Spleen (tissue), 11 donors: Measurements from ENCODE around the gene SDK2. TPM values are rescaled to one million over a fixed set of nuclear protein-coding genes. Genes with fewer than 3 reads are reported as not detected.
A peak's percentile ranks its signal among the peaks of the same experiment; 100 is the strongest.

Experiments used
- DNase-seq: peaks from one replicate; pipeline ENCODE4 v3.0.0-alpha.2; 2020
- H3K27ac ChIP-seq, 8 donors: fragments of 200-600 bp; sonication (generic) in 7 of 8; 1 replicate in 4 of 8; 2 replicates in 4 of 8; pipeline versions ENCODE4 v1.5.0 to v1.8.0; 2016 to 2021; ENCODE audit warnings: inconsistent platforms in 4 of 8, mild to moderate bottlenecking in 4 of 8, moderate library complexity in 1 of 8
- H3K27me3 ChIP-seq, 7 donors: fragments of 200-600 bp; sonication (generic) in 6 of 7; replicated peaks in 1 of 7; 1 replicate in 4 of 7; 2 replicates in 3 of 7; pipeline versions ENCODE4 v1.5.0 to v1.8.0; 2016 to 2021; ENCODE audit warnings: inconsistent platforms in 3 of 7, mild to moderate bottlenecking in 1 of 7
- H3K36me3 ChIP-seq, 6 donors: fragments of 200-600 bp; sonication (generic) in 5 of 6; 1 replicate in 4 of 6; 2 replicates in 2 of 6; pipeline versions ENCODE4 v1.5.0 to v1.8.0; 2016 to 2021; ENCODE audit warnings: inconsistent platforms in 2 of 6
- H3K4me1 ChIP-seq, 6 donors: fragments of 200-600 bp; sonication (generic) in 5 of 6; 1 replicate in 3 of 6; 2 replicates in 3 of 6; pipeline versions ENCODE4 v1.5.0 to v1.8.0; 2016 to 2021; ENCODE audit warnings: inconsistent platforms in 3 of 6
- H3K4me3 ChIP-seq, 8 donors: fragments of 200-600 bp; sonication (generic) in 7 of 8; 1 replicate in 4 of 8; 2 replicates in 4 of 8; pipeline versions ENCODE4 v1.5.0 to v1.8.0; 2016 to 2021; ENCODE audit warnings: inconsistent platforms in 4 of 8, mild to moderate bottlenecking in 4 of 8, moderate library complexity in 2 of 8
- H3K9me3 ChIP-seq, 8 donors: fragments of 200-600 bp; sonication (generic) in 7 of 8; 1 replicate in 4 of 8; 2 replicates in 4 of 8; pipeline versions ENCODE4 v1.5.0 to v1.8.0; 2016 to 2021; ENCODE audit warnings: inconsistent platforms in 4 of 8
- CTCF ChIP-seq, 11 experiments: fragments of 200-600 bp in 7 of 11; fragments of 450-650 bp in 4 of 11; sonication (generic) in 4 of 11; IDR thresholded peaks in 8 of 11; conservative IDR thresholded peaks in 3 of 11; 1 replicate in 7 of 11; 2 replicates in 4 of 11; pipeline versions ENCODE4 v1.4.0 to v1.8.0; 2016 to 2021; ENCODE audit warnings: antibody characterized with exemption in 11 of 11, inconsistent platforms in 4 of 11, mild to moderate bottlenecking in 1 of 11
- POLR2A ChIP-seq, 3 donors: fragments of 450-650 bp; IDR thresholded peaks; one replicate each; pipeline ENCODE4 v1.5.1; 2017; ENCODE audit warnings: antibody characterized with exemption in 3 of 3, mild to moderate bottlenecking in 1 of 3
- POLR2AphosphoS5 ChIP-seq, 3 donors: sonication (generic); formaldehyde crosslinking; IDR thresholded peaks; one replicate each; pipeline ENCODE4 v1.5.1; 2017; ENCODE audit warnings: antibody characterized with exemption in 3 of 3
- WGBS, 5 donors: extraction: QIAGEN DNeasy Blood & Tissue Kit in 3 of 5; methylation state at CpG; one replicate each; pipeline versions ENCODE4 v1.1.5 to v1.1.7; 2013 to 2018; 5-methylcytosine and 5-hydroxymethylcytosine counted together
- intact Hi-C: fragments of 100-400 bp; cut with DNase I; formaldehyde crosslinking; loops from one replicate; pipeline ENCODE4 v1.15.0; 2023; ENCODE audit warnings: low total_unique reads
- polyA plus RNA-seq, 3 donors: library from polyadenylated mRNA; stranded (reverse); fragments of 200-250 nt; gene quantifications; one replicate each; pipeline ENCODE4 v1.2.1, GENCODE V29; 2013
- total RNA-seq, 7 donors: library from RNA; depleted of rRNA in 3 of 7; stranded (reverse); fragments of >200 nt in 3 of 7; fragmentation: NEBNext Ultra II Directional in 4 of 7; extraction: Animal tissue kit (Norgen Biotek cat#: 25700) in 4 of 7; gene quantifications; one replicate each; pipeline versions ENCODE4 v1.1.0 to v1.2.1, GENCODE V29; 2016 to 2021
- donor health status: healthy with polysubstance abuse.
- donor health status: DM: no; HTN: no; CAD: no; lungs with moderate emphysema.
- donor health status: DM: no; HTN: no; CAD: no.
- donor health status: Bipolar disorder and iron deficiency.
- donor health status: healthy.
- donor health status: DM: no; HTN: no; CAD: no.
- donor health status: DM: yes; HTN: yes; CAD: no.

SDK2 gene
- total and polyA plus RNA-seq, 10 donors: 0.86 to 16.5 (median 9.7) TPM

GRCh38 chr17:73286863-73287296 is 357.4 kb downstream of the SDK2 start:
- no peaks in the 10 kb centered on the region for H3K9me3 ChIP-seq
- H3K4me1 ChIP-seq: peaks cover 16 to 91% (median 44%) of the 10 kb centered on the region in 6 donors
- H3K36me3 ChIP-seq: peaks cover 0 to 33% (median 12%) of the 10 kb centered on the region in 6 donors
- no peaks in the 10 kb centered on the region for H3K27me3 ChIP-seq
- 67 to 89% (median 83%) methylated on average over 8 of the region's 8 CpGs for whole genome bisulfite sequencing, 5 donors
- intact Hi-C loops: no loop called here
- peak overlapping the region in 3 of 8 donors; percentile 23 to 81 (median 71) for H3K27ac ChIP-seq
- peak in 1 of 3 donors; percentile 14 for TF ChIP-seq POLR2AphosphoS5 (IDR thresholded peaks at IDR 0.05)
- no peak for TF ChIP-seq POLR2A (IDR thresholded peaks at IDR 0.05)
- no peak for DNase-seq
- H3K4me3 ChIP-seq: no peak overlapping the region

- 89 to 92% (median 91%) methylated on average over 39 to 52 of the region's 52 CpGs for WGBS, 5 donors
- intact Hi-C loops: no loop called here
- Histone ChIP-seq H3K36me3 (peaks cover 0 to 33% (median 12%) of the 10 kb centered on the region in 6 donors), H3K4me3 (no peak overlapping the region), H3K9me3 (no peaks in the 10 kb centered on the region), H3K27ac (peak overlapping the region in 2 of 8 donors; percentile 27 to 81), H3K4me1 (peaks cover 11 to 84% (median 37%) of the 10 kb centered on the region in 6 donors), H3K27me3 (no peaks in the 10 kb centered on the region)
- DNase-seq: no peak
- no peak for TF ChIP-seq CTCF (IDR thresholded peaks at IDR 0.05 in 8 of 11, conservative IDR thresholded peaks at IDR 0.05 in 3 of 11)
- TF ChIP-seq POLR2AphosphoS5 (IDR thresholded peaks at IDR 0.05): peak in 1 of 3 donors; percentile 37
- no peak for TF ChIP-seq POLR2A (IDR thresholded peaks at IDR 0.05)
These were observed 358.1 kb downstream of the SDK2 start for GRCh38 chr17:73285916-73286862.

- no peak for DNase-seq
- Histone ChIP-seq H3K27ac (peak overlapping the region in 3 of 8 donors; percentile 10 to 31 (median 27)), H3K27me3 (no peaks in the 10 kb centered on the region), H3K4me1 (peaks cover 9 to 77% (median 31%) of the 10 kb centered on the region in 6 donors), H3K36me3 (peaks cover 0 to 33% (median 12%) of the 10 kb centered on the region in 6 donors), H3K9me3 (no peaks in the 10 kb centered on the region), H3K4me3 (no peak overlapping the region)
- intact Hi-C loops: no loop called here
- 69 to 86% (median 81%) methylated on average over 7 to 15 of the region's 15 CpGs for WGBS, 5 donors
- peak in 1 of 3 donors; percentile 68 for TF ChIP-seq POLR2AphosphoS5 (IDR thresholded peaks at IDR 0.05)
- TF ChIP-seq CTCF (IDR thresholded peaks at IDR 0.05 in 8 of 11, conservative IDR thresholded peaks at IDR 0.05 in 3 of 11): no peak
These were observed 358.7 kb downstream of the SDK2 start for GRCh38 chr17:73285603-73285908.

- 80 to 87% (median 85%) methylated on average over 13 to 20 of the region's 20 CpGs for WGBS, 5 donors
- H3K4me1 ChIP-seq: peaks cover 4 to 72% (median 26%) of the 10 kb centered on the region in 6 donors
- peak overlapping the region in 4 of 8 donors; percentile 10 to 31 (median 26) for H3K27ac ChIP-seq
These were observed 359.2 kb downstream of the SDK2 start for GRCh38 chr17:73284906-73285602.

More at GRCh38 chr17:73284906-73285602, 359.2 kb downstream of the SDK2 start:
- intact Hi-C loops: no loop called here
- no peak for DNase-seq
- no peak overlapping the region for H3K4me3 ChIP-seq
- TF ChIP-seq POLR2A (IDR thresholded peaks at IDR 0.05) (no peak), CTCF (IDR thresholded peaks at IDR 0.05 in 8 of 11, conservative IDR thresholded peaks at IDR 0.05 in 3 of 11) (no peak), POLR2AphosphoS5 (IDR thresholded peaks at IDR 0.05) (no peak)
- peaks cover 0 to 33% (median 12%) of the 10 kb centered on the region in 6 donors for H3K36me3 ChIP-seq
- no peaks in the 10 kb centered on the region for H3K27me3 ChIP-seq
- no peaks in the 10 kb centered on the region for H3K9me3 ChIP-seq
